Activated CD4-positive, alpha-beta T cell treated with anti-CD3 and anti-CD28 coated beads, Interleukin-2, amount 10 ng/mL, durations not matched to agents 7 days and 5 days (primary cell): ENCODE results near the gene HLCS. TPM values are rescaled to one million over a fixed set of nuclear protein-coding genes. Genes with fewer than 3 reads are reported as not detected.

Source experiments
- CTCF ChIA-PET: fragments of 350-600 bp; sonication (Branson Sonifier 250); formaldehyde crosslinking; loops from one replicate; lab custom pipeline; 2021; ENCODE audit warnings: antibody characterized with exemption; lab: Charles Lee
- POLR2A ChIA-PET: fragments of 350-600 bp; sonication (Branson Sonifier 250); formaldehyde crosslinking; loops from one replicate; lab custom pipeline; 2021; ENCODE audit warnings: antibody characterized with exemption; lab: Charles Lee
- DNase-seq: peaks from one replicate; pipeline ENCODE4 v3.0.0-alpha.2; 2020
- H3K27ac Mint-ChIP-seq: one replicate; pipeline ENCODE4 v1.8.0; 2021; ENCODE audit warnings: mild to moderate bottlenecking, moderate library complexity, mixed read lengths
- H3K27me3 Mint-ChIP-seq: one replicate; pipeline ENCODE4 v1.8.0; 2021; ENCODE audit warnings: mixed read lengths
- H3K36me3 Mint-ChIP-seq: one replicate; pipeline ENCODE4 v1.8.0; 2021; ENCODE audit warnings: low read depth, mixed read lengths
- H3K4me1 Mint-ChIP-seq: one replicate; pipeline ENCODE4 v1.8.0; 2021; ENCODE audit warnings: mixed read lengths
- H3K4me3 Mint-ChIP-seq: one replicate; pipeline ENCODE4 v1.8.0; 2021; ENCODE audit warnings: mild to moderate bottlenecking, moderate library complexity, mixed read lengths
- H3K9me3 Mint-ChIP-seq: one replicate; pipeline ENCODE4 v1.8.0; 2021; ENCODE audit warnings: mixed read lengths
- total RNA-seq, 2 experiments: library from RNA; stranded (reverse); gene quantifications; one replicate each; pipeline ENCODE4 v1.2.3, GENCODE V29; 2021

Gene HLCS
- total RNA-seq, 2 experiments from 2014 or later = 15.8 to 15.9 TPM

DNA sequence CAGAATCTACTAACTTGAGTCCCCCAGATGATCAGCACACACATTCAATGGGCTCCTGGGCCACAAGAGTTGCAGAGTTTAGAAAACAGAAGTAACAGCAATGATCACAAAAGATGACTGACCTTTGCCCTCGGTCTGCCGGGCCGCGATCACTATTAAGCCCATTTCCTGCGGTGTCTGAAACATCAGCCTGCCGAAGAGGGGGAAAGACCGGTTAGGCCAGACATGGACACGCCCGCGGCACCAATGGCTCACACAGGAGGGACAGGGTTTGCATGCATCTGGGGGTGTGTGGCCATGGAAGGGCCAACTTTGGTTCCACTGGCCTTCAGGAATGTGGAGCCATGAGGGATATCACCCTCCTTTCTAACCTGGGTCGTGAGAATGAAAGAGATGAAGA, 199.4 kb downstream of the HLCS start:
- Mint-ChIP-seq H3K4me1 (no peaks in the 10 kb centered on the region), H3K27ac (no peak overlapping the region), H3K27me3 (no peaks in the 10 kb centered on the region), H3K4me3 (no peak overlapping the region), H3K9me3 (no peaks in the 10 kb centered on the region), H3K36me3 (no peaks in the 10 kb centered on the region)
- CTCF ChIA-PET = no interaction called here
- POLR2A ChIA-PET = no interaction called here
- DNase-seq = no peak

DNA sequence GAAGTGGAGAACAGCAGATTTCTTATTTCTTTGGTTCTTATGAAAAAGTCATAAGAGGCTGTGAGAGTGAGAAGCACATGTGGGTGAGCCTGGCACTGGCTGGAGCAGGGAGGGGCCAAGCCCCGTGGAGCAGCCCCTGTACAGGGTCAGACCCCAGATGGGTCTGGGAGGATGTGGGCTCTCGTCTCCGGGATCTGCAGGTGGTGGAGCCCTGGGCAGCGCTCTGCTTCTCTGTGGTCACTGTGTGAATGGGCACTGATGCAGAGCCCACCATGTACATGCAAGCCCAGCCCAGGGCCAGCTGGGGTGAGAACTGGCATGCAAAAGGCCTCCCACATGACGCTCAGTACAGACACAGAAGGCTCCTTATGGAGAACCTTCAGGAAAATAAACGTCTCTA, 200.0 kb downstream of the HLCS start:
- ChIA-PET CTCF (interaction anchor here (0.7 kb wide), 1 partner anchor 233 kb away, joined by 4 read pairs; no protein-coding TSS in a partner anchor), POLR2A (no interaction called here)
- DNase-seq = no peak
- H3K27ac Mint-ChIP-seq = no peak overlapping the region
- H3K4me1 Mint-ChIP-seq = no peaks in the 10 kb centered on the region
- no peaks in the 10 kb centered on the region for H3K27me3 Mint-ChIP-seq
- no peaks in the 10 kb centered on the region for H3K9me3 Mint-ChIP-seq
- no peaks in the 10 kb centered on the region for H3K36me3 Mint-ChIP-seq
- no peak overlapping the region for H3K4me3 Mint-ChIP-seq

DNA sequence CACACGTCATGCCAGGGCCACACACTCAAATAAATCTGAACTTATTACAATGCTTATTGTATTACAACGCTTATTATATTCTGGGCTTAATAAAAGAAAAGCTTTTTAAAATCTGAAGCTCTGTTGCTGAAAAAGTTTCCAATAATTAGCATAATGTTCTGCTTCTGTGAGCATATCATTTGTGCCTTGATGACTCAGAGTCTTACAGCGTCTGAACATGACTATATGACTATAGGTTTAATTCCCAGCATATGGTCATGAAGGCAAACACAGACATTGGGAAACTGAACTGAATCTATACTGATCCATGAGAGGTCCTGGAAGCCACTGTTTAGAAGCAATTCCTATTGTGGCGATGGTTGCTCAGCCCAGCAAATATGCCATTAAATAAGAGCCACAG, 201.2 kb downstream of the HLCS start:
- POLR2A ChIA-PET = no interaction called here
- CTCF ChIA-PET = no interaction called here
- no peaks in the 10 kb centered on the region for H3K36me3 Mint-ChIP-seq
- no peaks in the 10 kb centered on the region for H3K4me1 Mint-ChIP-seq
- H3K9me3 Mint-ChIP-seq = no peaks in the 10 kb centered on the region
- no peak overlapping the region for H3K27ac Mint-ChIP-seq
- H3K27me3 Mint-ChIP-seq = no peaks in the 10 kb centered on the region
- no peak for DNase-seq
- no peak overlapping the region for H3K4me3 Mint-ChIP-seq

DNA sequence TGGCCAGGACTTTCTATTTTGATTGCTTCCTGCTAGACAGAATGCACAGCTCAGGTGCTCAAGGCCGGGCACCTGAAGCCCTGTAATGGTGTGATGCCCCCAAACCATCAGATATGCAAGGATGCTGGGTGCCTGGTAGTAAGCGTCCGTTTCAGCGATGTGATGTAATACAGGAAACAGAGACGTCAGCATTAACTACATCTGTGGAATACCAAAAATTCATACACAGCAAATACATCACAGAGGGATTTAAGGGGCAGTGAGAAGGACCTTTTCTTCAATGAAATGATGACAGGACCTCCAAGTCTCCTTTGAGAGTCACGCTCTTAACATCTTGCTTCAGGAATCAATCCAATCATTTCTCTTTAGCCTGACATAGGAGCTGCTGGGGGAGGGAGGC, 203.2 kb downstream of the HLCS start:
- ChIA-PET POLR2A (no interaction called here), CTCF (interaction anchor here (0.6 to 1.3 kb wide), 2 partner anchors 9 to 97 kb away, joined by 3 to 5 read pairs; no protein-coding TSS in a partner anchor)
- Mint-ChIP-seq H3K36me3 (no peaks in the 10 kb centered on the region), H3K27ac (no peak overlapping the region), H3K9me3 (no peaks in the 10 kb centered on the region), H3K27me3 (no peaks in the 10 kb centered on the region), H3K4me3 (no peak overlapping the region), H3K4me1 (peaks cover 9% of the 10 kb centered on the region)
- DNase-seq = no peak

DNA sequence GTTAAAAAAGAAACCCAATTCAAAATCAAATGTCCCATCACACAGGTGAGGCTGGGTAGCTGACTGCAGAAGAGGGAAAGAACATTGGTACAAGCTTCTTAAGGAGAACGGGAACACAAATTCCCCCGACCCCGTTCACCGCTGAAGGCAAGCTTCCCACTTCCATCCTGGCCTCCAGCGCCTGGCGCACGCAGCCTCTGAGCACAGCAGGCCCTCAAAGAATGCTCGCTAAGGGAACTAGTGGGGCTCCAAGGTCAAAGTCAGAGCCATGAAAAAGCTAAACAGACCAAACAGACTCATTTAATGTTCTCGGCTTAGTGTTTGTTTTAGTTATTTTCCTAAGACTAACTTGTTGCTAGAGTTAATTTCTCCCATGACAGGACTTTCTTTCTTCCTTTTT, 203.8 kb downstream of the HLCS start:
- peaks cover 9% of the 10 kb centered on the region for H3K4me1 Mint-ChIP-seq
- H3K9me3 Mint-ChIP-seq = no peaks in the 10 kb centered on the region
- POLR2A ChIA-PET = no interaction called here
- no peak for DNase-seq
- H3K4me3 Mint-ChIP-seq = no peak overlapping the region
- H3K27me3 Mint-ChIP-seq = no peaks in the 10 kb centered on the region
- CTCF ChIA-PET = interaction anchor here (0.6 kb wide), 1 partner anchor 97 kb away, joined by 3 read pairs; no protein-coding TSS in a partner anchor
- H3K36me3 Mint-ChIP-seq = no peaks in the 10 kb centered on the region
- no peak overlapping the region for H3K27ac Mint-ChIP-seq

DNA sequence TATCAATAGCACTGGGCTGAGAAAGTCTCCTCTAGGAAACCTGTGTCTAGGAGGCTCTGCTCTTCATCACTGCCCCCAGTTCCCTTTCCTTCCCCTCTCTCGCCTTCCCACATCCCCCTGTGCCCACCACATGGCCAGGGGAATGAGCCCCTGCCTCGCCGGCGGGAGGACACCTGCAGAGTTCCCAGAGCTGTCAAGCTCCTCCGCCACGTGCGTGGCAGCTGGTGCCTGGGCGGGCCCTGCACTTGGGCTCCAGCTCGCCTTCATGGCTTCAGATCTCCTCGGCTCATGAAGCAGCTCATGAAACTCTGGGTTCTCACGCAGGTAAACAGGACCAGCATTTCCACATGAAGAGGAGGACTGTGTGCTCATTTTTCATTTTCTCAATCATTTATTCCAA, 204.8 kb downstream of the HLCS start:
- Mint-ChIP-seq H3K27me3 (no peaks in the 10 kb centered on the region), H3K9me3 (no peaks in the 10 kb centered on the region), H3K27ac (no peak overlapping the region), H3K36me3 (no peaks in the 10 kb centered on the region), H3K4me1 (peaks cover 9% of the 10 kb centered on the region), H3K4me3 (no peak overlapping the region)
- ChIA-PET CTCF (no interaction called here), POLR2A (no interaction called here)
- DNase-seq = no peak

DNA sequence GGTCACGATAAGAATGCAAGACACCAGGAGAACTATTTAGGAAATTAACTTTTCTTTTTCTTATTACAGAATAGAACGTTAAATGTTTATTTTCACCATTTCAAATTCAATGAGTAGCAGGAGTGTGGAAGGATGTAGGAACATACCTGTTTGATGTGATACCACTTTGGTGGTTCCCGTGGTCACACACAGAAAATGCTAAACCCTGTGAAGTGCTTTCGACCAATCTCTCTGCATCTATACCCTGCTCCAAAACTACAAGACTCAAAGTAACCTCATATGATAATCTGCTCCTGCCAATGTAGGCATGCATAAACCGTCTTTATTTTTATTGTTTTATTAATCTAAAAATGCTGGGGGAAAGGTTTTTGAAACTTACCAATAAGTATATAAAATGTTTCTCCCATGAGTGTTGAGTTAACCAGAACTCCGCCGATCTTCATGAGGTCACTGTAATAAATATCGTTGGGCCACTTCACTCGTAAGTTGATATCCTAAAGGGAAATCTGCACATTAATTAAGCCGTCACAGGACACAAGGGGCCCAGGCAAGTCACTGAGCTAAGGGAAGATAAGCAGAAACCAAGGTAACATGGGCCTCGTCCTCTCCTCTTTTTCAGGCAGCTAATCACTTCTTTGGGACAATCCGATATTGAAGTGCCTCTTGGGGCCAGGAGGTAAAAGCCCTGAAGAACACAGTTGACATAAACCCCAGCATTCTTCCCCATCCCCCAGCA, 207.0 kb downstream of the HLCS start:
- no peak for DNase-seq

DNA sequence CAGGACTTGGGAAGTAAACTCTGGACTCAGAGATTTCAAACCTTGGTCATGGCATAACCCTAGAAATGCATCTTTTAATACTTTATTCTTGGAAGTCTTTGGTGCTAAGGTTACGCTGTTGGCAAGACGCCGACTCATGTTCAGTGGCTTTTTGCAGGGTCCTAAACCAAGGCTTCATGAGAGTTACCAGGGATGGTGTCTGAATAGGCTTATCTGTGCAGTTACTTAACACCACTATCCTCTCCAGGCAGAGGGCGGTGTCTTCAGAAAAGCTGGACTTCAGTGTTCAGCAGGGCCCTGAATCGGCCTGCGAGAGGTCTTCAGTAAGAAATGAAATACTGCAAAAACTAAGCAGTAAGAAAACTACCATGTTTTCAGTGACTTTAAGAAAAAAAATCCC, 209.3 kb downstream of the HLCS start:
- peaks cover 9% of the 10 kb centered on the region for H3K4me1 Mint-ChIP-seq
- H3K9me3 Mint-ChIP-seq = no peaks in the 10 kb centered on the region
- no peak for DNase-seq
- no peaks in the 10 kb centered on the region for H3K36me3 Mint-ChIP-seq
- ChIA-PET CTCF (no interaction called here), POLR2A (interaction anchor here (0.6 kb wide), 1 partner anchor 26 kb away, joined by 5 read pairs; no protein-coding TSS in a partner anchor)
- no peaks in the 10 kb centered on the region for H3K27me3 Mint-ChIP-seq
- H3K4me3 Mint-ChIP-seq = no peak overlapping the region
- no peak overlapping the region for H3K27ac Mint-ChIP-seq

More for the DNA sequence above, 207.0 kb downstream of the HLCS start:
- ChIA-PET CTCF (interaction anchor here (0.6 kb wide), 1 partner anchor 679 kb away, joined by 3 read pairs; no protein-coding TSS in a partner anchor), POLR2A (no interaction called here)
- Mint-ChIP-seq H3K36me3 (no peaks in the 10 kb centered on the region), H3K9me3 (no peaks in the 10 kb centered on the region), H3K27me3 (no peaks in the 10 kb centered on the region), H3K4me1 (peaks cover 9% of the 10 kb centered on the region), H3K4me3 (no peak overlapping the region), H3K27ac (no peak overlapping the region)

DNA sequence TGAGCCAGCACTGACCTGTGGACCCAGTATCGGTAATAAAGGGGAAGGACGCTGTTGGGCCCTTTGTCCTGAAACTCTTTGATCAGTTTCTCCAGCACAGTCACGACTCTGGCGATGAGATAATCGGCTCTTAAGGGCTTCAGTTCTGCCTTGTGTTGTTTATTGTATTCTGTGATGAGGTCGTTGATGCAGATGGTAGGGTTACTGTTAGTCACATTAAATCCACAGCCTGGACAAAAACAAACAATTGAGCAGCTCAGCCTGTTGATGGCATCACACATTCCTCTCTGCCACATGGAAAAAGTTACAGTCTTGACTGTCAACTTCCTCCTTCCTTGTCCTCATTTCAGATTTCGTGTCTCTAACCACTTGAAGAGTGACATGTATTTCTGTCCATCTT, 209.9 kb downstream of the HLCS start:
- no peaks in the 10 kb centered on the region for H3K9me3 Mint-ChIP-seq
- CTCF ChIA-PET = no interaction called here
- no peak overlapping the region for H3K4me3 Mint-ChIP-seq
- POLR2A ChIA-PET = no interaction called here
- H3K4me1 Mint-ChIP-seq = peaks cover 9% of the 10 kb centered on the region
- DNase-seq = no peak
- no peak overlapping the region for H3K27ac Mint-ChIP-seq
- no peaks in the 10 kb centered on the region for H3K27me3 Mint-ChIP-seq
- H3K36me3 Mint-ChIP-seq = no peaks in the 10 kb centered on the region

DNA sequence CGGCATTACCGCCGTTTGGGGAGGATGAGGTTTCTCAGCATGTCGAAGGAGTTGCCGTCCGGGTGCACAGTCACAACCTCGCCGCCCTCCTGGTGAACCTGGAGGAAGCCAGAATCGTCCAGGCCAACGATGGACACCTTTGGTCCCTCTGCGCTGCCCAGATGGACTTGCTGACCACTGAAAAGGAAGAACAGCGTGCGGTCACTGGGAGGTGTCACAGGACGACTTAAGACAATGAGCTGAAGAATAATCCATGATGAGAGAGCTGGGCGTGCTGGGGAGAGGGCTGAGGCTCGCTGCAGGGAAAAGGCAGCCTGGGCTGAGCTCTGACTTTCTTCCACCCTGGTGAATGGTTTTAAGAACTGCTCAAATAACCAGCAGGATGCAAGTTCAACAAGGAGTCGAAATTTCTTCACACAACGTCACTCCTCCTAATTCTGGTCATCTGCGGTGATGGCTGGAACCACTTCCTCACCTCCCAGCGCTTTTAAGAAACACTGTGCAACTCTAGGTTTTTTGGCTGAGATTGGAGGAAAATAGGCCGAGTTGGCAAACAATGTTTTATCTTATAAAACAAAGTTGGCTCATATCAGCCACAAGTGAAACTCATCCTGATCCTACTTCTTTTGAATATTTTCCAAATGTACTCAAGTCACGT, 212.1 kb downstream of the HLCS start:
- Mint-ChIP-seq H3K27me3 (peaks cover 10% of the 10 kb centered on the region), H3K27ac (no peak overlapping the region), H3K4me3 (no peak overlapping the region), H3K9me3 (no peaks in the 10 kb centered on the region), H3K4me1 (peaks cover 3% of the 10 kb centered on the region), H3K36me3 (no peaks in the 10 kb centered on the region)
- ChIA-PET CTCF (interaction anchor here (1.0 kb wide), 1 partner anchor 19 kb away, joined by 3 read pairs; no protein-coding TSS in a partner anchor), POLR2A (no interaction called here)
- DNase-seq = no peak

DNA sequence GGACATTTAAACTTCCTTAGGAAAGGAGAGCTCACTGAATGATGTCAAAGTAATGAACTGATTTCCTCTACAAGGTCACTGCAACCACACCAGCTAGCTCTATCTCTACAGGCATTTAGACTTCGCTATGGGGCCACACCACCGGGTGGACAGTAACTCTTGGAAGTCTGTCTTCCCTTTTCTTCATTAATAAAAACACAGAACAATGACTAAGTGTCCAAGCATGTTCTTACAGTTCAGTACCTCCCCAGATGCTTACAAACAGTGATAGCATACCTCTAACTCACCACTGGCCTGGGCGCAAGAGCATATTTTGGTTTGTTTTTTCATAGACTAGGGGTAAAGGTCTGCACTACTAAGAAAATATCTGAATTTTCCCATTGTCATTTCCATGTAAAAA, 212.9 kb downstream of the HLCS start:
- CTCF ChIA-PET = no interaction called here
- POLR2A ChIA-PET = no interaction called here
- DNase-seq = no peak
- no peaks in the 10 kb centered on the region for H3K9me3 Mint-ChIP-seq
- peaks cover 18% of the 10 kb centered on the region for H3K27me3 Mint-ChIP-seq
- H3K27ac Mint-ChIP-seq = no peak overlapping the region
- H3K4me3 Mint-ChIP-seq = no peak overlapping the region
- no peaks in the 10 kb centered on the region for H3K36me3 Mint-ChIP-seq
- peaks cover 3% of the 10 kb centered on the region for H3K4me1 Mint-ChIP-seq

DNA sequence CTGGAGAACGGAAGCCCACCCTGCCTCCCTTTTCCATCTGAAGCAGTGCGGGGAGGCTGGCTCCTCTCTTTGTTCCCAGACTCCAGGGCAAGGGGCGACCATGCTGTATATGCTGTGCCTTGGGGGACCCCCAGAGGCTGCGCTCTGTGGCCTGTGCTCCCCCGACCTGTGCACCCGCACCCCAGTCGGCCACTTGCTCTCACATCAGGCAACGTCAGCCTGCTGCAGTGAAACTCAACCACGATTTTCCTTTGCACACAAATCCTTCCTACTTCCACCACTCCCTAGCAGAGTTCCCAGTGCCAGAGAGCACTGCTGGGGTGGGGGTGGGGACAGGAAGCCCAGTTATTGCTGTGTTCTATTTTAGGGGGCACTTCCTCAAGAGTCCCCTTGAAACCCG, 215.1 kb downstream of the HLCS start:
- no peak overlapping the region for H3K27ac Mint-ChIP-seq
- peaks cover 12% of the 10 kb centered on the region for H3K4me1 Mint-ChIP-seq
- no peaks in the 10 kb centered on the region for H3K36me3 Mint-ChIP-seq
- CTCF ChIA-PET = no interaction called here
- H3K4me3 Mint-ChIP-seq = no peak overlapping the region
- no peaks in the 10 kb centered on the region for H3K9me3 Mint-ChIP-seq
- peaks cover 32% of the 10 kb centered on the region for H3K27me3 Mint-ChIP-seq
- DNase-seq = no peak
- POLR2A ChIA-PET = no interaction called here

DNA sequence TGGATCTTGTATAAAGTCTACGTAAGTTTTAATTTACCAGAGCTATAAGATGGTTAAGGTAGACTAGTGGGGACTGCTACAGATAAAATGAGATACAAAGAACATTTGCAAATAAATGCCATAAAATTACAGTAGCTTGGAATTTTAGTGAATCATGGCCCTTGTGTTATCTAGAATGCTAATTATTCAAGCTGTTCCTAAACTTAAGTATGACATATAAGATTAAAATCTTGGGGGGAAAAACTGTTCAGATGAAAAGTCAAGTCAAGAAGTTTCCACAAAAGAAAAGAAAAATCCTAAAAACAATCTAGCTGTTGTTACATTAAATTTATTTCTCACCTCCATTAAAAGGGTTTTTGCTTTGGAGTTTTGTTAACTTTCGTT, 215.9 kb downstream of the HLCS start:
- DNase-seq = no peak
- ChIA-PET CTCF (no interaction called here), POLR2A (no interaction called here)
- Mint-ChIP-seq H3K27ac (no peak overlapping the region), H3K9me3 (no peaks in the 10 kb centered on the region), H3K4me1 (peaks cover 12% of the 10 kb centered on the region), H3K27me3 (peaks cover 39% of the 10 kb centered on the region), H3K36me3 (no peaks in the 10 kb centered on the region), H3K4me3 (no peak overlapping the region)
